Cardiac fibroblast (primary cell): Measurements from ENCODE around the gene MIER1.

ENCODE experiments used
- DNase-seq, 2 donors: peaks; one replicate each; pipeline versions ENCODE4 v3.0.0 to v3.0.0-alpha.2; 2010; ENCODE audit warnings: low read depth in 2 of 2
- H3K4me3 ChIP-seq, 2 donors: replicated peaks in 1 of 2; 1 replicate in 1 of 2; 2 replicates in 1 of 2; pipeline ENCODE4 v1.5.1; 2011; ENCODE audit warnings: low read depth in 2 of 2, low read length in 2 of 2, mild to moderate bottlenecking in 2 of 2, moderate library complexity in 1 of 2
- CTCF ChIP-seq: IDR thresholded peaks from one replicate; pipeline ENCODE4 v1.5.1; 2011; ENCODE audit warnings: low read depth, mild to moderate bottlenecking, low read length, inconsistent platforms

The MIER1 gene

DNA sequence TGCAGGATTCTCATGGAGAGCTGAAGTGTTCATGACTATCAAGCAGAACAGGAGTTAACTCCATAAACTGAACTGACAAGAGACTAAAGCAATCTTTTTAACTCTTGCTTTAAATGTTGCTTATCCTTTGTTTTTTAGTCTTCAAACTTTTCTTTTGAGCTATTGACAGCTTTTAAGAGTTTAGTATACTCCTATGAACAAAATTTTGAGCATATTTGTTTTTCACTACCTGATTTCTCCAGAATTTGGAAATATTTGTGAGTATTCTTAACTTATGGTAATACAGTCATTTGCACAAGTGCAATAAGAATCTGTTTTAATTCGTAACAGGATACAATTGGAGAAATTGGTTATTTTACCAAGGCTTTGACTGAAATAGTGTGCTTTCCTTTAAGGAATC is 7.3 kb upstream of the MIER1 start:
- TF ChIP-seq CTCF, result no peak
- no peak overlapping the region for H3K4me3 ChIP-seq
- no peak for DNase-seq

DNA sequence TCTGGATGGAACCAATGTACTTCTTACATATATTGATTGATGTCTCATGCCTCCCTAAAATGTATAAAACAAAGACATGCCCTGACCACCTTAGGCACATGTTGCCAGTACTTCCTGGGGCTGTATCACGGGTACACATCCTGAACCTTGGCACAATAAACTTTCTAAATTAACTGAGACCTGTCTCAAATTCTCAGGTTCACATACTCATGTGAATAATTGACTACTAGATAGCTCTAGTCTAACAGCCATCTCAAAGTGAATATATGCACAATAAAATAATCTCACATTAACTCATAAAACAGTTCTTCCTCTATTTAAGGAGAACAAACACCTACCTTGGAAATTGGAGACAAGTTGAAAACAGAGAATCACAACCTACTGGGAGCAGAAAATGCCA is 5.7 kb upstream of the MIER1 start:
- no peak for TF ChIP-seq CTCF

DNA sequence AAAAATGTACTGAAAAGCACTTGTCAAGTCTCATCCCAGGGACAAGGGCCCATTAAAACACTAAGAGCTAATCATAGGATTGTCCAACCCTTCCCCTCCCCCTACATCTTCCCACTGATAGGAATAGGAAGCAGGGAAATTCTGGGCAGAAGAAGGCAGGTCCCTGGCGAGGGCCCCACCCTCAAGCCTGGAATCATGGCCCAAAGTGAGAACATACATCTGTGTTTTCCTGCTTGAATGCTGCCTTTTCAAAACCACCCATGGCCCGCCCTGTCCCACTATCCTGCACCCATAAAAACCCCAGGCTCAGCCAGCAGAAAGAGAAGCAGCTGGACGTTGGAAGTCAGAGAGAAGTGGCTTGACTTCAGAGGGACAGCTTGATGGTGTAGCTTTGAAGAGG is 5.0 kb upstream of the MIER1 start:
- DNase-seq, result no peak
- no peak overlapping the region for H3K4me3 ChIP-seq
- no peak for TF ChIP-seq CTCF

More for the DNA sequence above, 5.7 kb upstream of the MIER1 start:
- no peak overlapping the region for H3K4me3 ChIP-seq
- DNase-seq, result no peak

DNA sequence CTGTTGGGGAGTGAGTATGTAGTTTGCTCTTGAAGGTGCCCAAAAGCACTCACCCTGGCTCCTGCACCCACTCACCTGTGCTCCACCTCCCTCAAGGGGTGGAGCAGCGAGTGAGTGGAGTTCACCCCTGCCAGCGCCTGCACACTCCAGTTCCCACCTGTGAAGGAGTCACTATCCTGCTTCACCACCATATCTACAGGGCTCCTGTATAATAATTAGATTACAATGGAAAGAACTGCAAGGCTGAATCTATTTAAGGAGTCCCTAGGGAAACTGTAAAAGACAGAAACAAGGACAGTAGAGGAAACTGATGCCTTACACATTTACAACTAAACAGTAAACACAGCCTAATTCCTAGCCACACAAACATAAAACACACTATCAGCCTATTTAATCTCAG is 4.2 kb upstream of the MIER1 start:
- no peak overlapping the region for H3K4me3 ChIP-seq
- TF ChIP-seq CTCF, result no peak
- DNase-seq, result no peak

- peak overlapping the region; percentile 86 to 96 for H3K4me3 ChIP-seq
- TF ChIP-seq CTCF, result no peak
- DNase-seq, result no peak
Observed at GRCh38 chr1:66925558-66925910, 744 bp downstream of the MIER1 start.

DNA sequence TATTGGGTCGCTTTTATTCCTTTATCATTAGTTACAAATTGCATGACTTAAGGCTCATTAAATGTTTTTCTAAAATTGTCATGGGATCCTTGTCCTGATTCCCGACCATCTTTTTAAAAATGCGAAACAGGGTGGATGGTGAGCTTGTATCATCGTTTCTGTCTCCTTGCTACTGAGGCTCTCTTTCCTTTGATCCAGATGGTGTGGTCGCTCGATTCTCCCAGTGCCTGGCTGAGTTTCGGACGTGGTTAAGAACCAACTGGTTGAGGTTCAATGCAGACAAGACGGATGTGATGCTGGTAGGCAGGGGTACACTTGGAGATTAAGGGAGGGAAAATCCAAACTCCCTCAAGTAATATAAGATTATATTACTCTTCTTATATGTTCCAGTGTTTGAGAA is 1.2 kb downstream of the MIER1 start:
- TF ChIP-seq CTCF, result no peak
- H3K4me3 ChIP-seq, result peak overlapping the region; percentile 86 to 96
- peak in 1 of 2 donors; percentile 30 for DNase-seq

- DNase-seq, result no peak
- TF ChIP-seq CTCF, result no peak
- H3K4me3 ChIP-seq, result no peak overlapping the region
Observed at GRCh38 chr1:66927528-66927927, 2.7 kb downstream of the MIER1 start.
